Measurements from ENCODE around the gene NR6A1. TPM values are rescaled to one million over a fixed set of nuclear protein-coding genes. Genes with fewer than 3 reads are reported as not detected.

NR6A1 gene
- total RNA-seq, 1 experiment from 2014 or later = 0.77 TPM

DNA sequence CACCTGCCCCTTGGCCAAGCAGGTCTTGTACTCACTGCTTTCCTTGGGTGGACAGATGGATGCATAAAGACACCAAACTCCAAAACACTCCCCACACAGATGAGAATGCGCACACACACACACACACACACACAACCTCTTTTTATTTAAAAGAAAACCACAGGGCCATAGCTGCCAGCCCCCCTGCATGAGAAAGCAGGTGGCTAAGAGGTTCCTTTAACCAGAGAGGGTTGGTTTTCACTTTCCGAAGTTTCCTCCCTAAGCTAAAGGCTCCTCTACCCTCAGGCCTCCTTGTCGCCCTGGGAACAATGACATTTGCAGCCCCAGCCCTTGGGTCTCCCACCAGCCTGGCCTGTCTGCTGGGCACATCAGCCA is 275.0 kb downstream of the NR6A1 start:
- ATAC-seq (no peak), DNase-seq (no peak)
- Histone ChIP-seq H4K20me1 (ENCODE audit: low read length) (no peaks in the 10 kb centered on the region), H3K36me3 (ENCODE audit: low read depth, low read length) (no peaks in the 10 kb centered on the region), H3K27ac (ENCODE audit: low read length) (no peak overlapping the region), H3K4me1 (ENCODE audit: insufficient read depth, low read length) (no peaks in the 10 kb centered on the region), H3K4me3 (ENCODE audit: low read length) (no peak overlapping the region), H3K79me2 (ENCODE audit: low read length) (no peaks in the 10 kb centered on the region), H3K27me3 (ENCODE audit: low read length) (no peaks in the 10 kb centered on the region), H3F3A (ENCODE audit: low read length, unreplicated experiment) (no peaks in the 10 kb centered on the region), H3K9me2 (replicated peaks; ENCODE audit: low read length) (no peaks in the 10 kb centered on the region), H3K9me3 (ENCODE audit: low read length) (no peaks in the 10 kb centered on the region), H3K4me2 (ENCODE audit: low read length) (no peak overlapping the region), H3K9ac (ENCODE audit: low read length) (no peak overlapping the region), H2AFZ (ENCODE audit: low read length) (no peak overlapping the region)
- ChIA-PET POLR2A (ENCODE audit: unreplicated experiment) (no interaction called here), CTCF (no interaction called here)
- TF ChIP-seq CTCF (conservative IDR thresholded peaks at IDR 0.05; ENCODE audit: low read depth, low read length) (no peak), EZH2 (IDR thresholded peaks at IDR 0.05; ENCODE audit: low read length, unreplicated experiment) (no peak), EZH2phosphoT487 (IDR thresholded peaks at IDR 0.05; ENCODE audit: borderline replicate concordance, low read length) (no peak)
- no TSS peak for BruUV-seq (replicated peaks)
- intact Hi-C loops (cut with micrococcal nuclease) = no loop called here

- intact Hi-C loops (cut with micrococcal nuclease) = no loop called here
- Histone ChIP-seq H3K79me2 (ENCODE audit: low read length) (no peaks in the 10 kb centered on the region), H3K36me3 (ENCODE audit: low read depth, low read length) (no peaks in the 10 kb centered on the region), H3K9ac (ENCODE audit: low read length) (no peak overlapping the region), H3K4me3 (ENCODE audit: low read length) (no peak overlapping the region), H3K27ac (ENCODE audit: low read length) (no peak overlapping the region), H3K4me2 (ENCODE audit: low read length) (no peak overlapping the region), H3F3A (ENCODE audit: low read length, unreplicated experiment) (no peaks in the 10 kb centered on the region), H3K27me3 (ENCODE audit: low read length) (no peaks in the 10 kb centered on the region), H3K9me3 (ENCODE audit: low read length) (no peaks in the 10 kb centered on the region), H3K9me2 (replicated peaks; ENCODE audit: low read length) (no peaks in the 10 kb centered on the region), H4K20me1 (ENCODE audit: low read length) (no peaks in the 10 kb centered on the region), H2AFZ (ENCODE audit: low read length) (no peak overlapping the region), H3K4me1 (ENCODE audit: insufficient read depth, low read length) (no peaks in the 10 kb centered on the region)
- ATAC-seq (no peak), DNase-seq (no peak)
- ChIA-PET CTCF (no interaction called here), POLR2A (ENCODE audit: unreplicated experiment) (no interaction called here)
- no TSS peak for BruUV-seq (replicated peaks)
- no peak for TF ChIP-seq CTCF (conservative IDR thresholded peaks at IDR 0.05; ENCODE audit: low read depth, low read length)
- no peak for TF ChIP-seq EZH2phosphoT487 (IDR thresholded peaks at IDR 0.05; ENCODE audit: borderline replicate concordance, low read length)
- TF ChIP-seq EZH2 (IDR thresholded peaks at IDR 0.05; ENCODE audit: low read length, unreplicated experiment) = no peak
Observed at GRCh38 chr9:124495126-124496074, 275.7 kb downstream of the NR6A1 start.
